Smooth muscle cell (in vitro differentiated cells): ENCODE results near the gene UBE2S. TPM values are rescaled to one million over a fixed set of nuclear protein-coding genes. Genes with fewer than 3 reads are reported as not detected.
A peak's percentile ranks its signal among the peaks of the same experiment; 100 is the strongest.

Experiments used
- DNase-seq: peaks from one replicate; lab custom pipeline; 2025; ENCODE audit not compliant: unreplicated experiment; lab: John Stamatoyannopoulos, UW
- H2AFZ ChIP-seq: fragments of 200-600 bp; sonication (generic); 2 replicates; pipeline ENCODE4 v1.6.0; 2016; ENCODE audit warnings: antibody characterized with exemption, low read depth, mild to moderate bottlenecking
- H3F3A ChIP-seq: fragments of 200-600 bp; sonication (generic); 2 replicates; pipeline ENCODE4 v1.6.0; 2017; ENCODE audit warnings: antibody characterized with exemption, low read depth
- H3K27ac ChIP-seq: fragments of 200-600 bp; sonication (generic); 2 replicates; pipeline ENCODE4 v1.5.1; 2016; ENCODE audit warnings: low read depth, mild to moderate bottlenecking
- H3K27me3 ChIP-seq: fragments of 200-600 bp; sonication (generic); 2 replicates; pipeline ENCODE4 v1.6.1; 2016; ENCODE audit warnings: low read depth, mild to moderate bottlenecking
- H3K36me3 ChIP-seq: fragments of 200-600 bp; sonication (generic); 2 replicates; pipeline ENCODE4 v1.5.1; 2016; ENCODE audit warnings: low read depth
- H3K4me1 ChIP-seq: fragments of 200-600 bp; sonication (generic); 2 replicates; pipeline ENCODE4 v1.5.1; 2016; ENCODE audit warnings: low read depth
- H3K4me2 ChIP-seq: fragments of 200-600 bp; sonication (generic); 2 replicates; pipeline ENCODE4 v1.6.0; 2016; ENCODE audit warnings: mild to moderate bottlenecking
- H3K4me3 ChIP-seq: fragments of 200-600 bp; sonication (generic); 2 replicates; pipeline ENCODE4 v1.5.1; 2016; ENCODE audit warnings: mild to moderate bottlenecking
- H3K79me2 ChIP-seq: fragments of 200-600 bp; sonication (generic); 2 replicates; pipeline ENCODE4 v1.6.0; 2016; ENCODE audit warnings: low read depth, mild to moderate bottlenecking
- H3K9ac ChIP-seq: fragments of 200-600 bp; sonication (generic); 2 replicates; pipeline ENCODE4 v1.6.0; 2016; ENCODE audit warnings: low read depth
- H3K9me3 ChIP-seq: fragments of 200-600 bp; sonication (generic); replicated peaks from 2 replicates; pipeline ENCODE4 v1.5.1; 2016; ENCODE audit warnings: low read depth
- H4K20me1 ChIP-seq: fragments of 200-600 bp; sonication (generic); 2 replicates; pipeline ENCODE4 v1.6.0; 2016; ENCODE audit warnings: low read depth
- WGBS: methylation state at CpG from one replicate; pipeline ENCODE4 v1.1.7; 2016; ENCODE audit warnings: low lambda C conversion rate; 5-methylcytosine and 5-hydroxymethylcytosine counted together
- polyA plus RNA-seq: library from polyadenylated mRNA; unstranded; fragments of >200 nt; fragmentation: Nextera tagmentation; extraction: Ambion mirVana; gene quantifications from 2 replicates; pipeline ENCODE4 v1.2.1, GENCODE V29; 2016
- total RNA-seq: library from RNA; depleted of rRNA; stranded (reverse); fragments of >200 nt; gene quantifications from 2 replicates; pipeline ENCODE4 v1.2.3, GENCODE V29; 2014
- TF ChIP-seq, protein P1 (sequence below): fragments of 200-600 bp; sonication (generic); IDR thresholded peaks from 2 replicates; pipeline ENCODE4 v1.5.1; 2017; ENCODE audit warnings: borderline replicate concordance, mild to moderate bottlenecking, antibody characterized with exemption; ENCODE audit not compliant: insufficient read depth, poor library complexity, severe bottlenecking

UBE2S gene
- total and polyA plus RNA-seq, 2 experiments from 2014 or later = 39.9 to 171 TPM

DNA sequence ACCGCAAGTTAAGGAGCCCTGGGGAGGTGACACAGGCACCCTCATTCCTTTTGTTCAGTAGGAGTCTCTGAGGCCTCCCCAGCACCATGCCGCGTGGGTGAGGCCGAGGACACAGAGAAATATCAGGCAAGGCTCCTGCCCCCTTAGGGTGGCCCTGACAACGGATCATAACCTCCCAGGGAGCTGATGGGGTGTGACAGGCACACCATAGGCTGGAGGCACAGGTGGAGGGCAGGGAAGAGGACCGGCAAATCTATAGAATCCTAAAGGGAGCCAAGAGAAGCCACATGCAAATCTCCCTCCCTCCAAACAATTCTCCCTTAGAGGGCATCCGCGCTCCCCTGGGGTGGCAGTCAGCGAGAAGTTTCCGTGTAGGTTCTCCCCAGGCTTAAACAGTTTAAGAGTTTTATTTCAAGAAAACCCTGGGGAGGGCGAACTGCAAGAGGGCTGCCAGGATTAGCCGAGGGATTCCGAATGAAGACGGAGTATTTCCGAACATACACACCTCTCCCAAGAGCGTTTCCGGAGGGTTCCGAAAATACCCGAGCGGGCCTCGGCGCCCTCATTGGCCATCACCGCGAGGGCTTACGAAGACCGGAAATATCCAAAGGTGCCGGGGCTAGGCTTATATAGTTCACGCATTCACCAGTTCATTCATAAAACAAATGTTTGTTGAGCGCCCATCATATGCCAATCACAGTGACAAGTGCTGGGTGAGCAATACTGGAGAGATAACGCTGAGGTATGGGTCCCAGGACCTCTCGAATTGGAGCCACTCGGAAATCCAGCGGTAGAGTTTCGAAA, 22.5 kb downstream of the UBE2S start:
- Histone ChIP-seq H3K27me3 (no peaks in the 10 kb centered on the region), H3K4me3 (peak overlapping the region; percentile 85), H3K4me2 (peak overlapping the region; percentile 89), H3K9ac (peak overlapping the region; percentile 92), H3F3A (peaks cover 9% of the 10 kb centered on the region), H3K27ac (peak overlapping the region; percentile 90), H4K20me1 (peaks cover 44% of the 10 kb centered on the region), H3K36me3 (no peaks in the 10 kb centered on the region), H3K4me1 (peaks cover 33% of the 10 kb centered on the region), H3K79me2 (peaks cover 39% of the 10 kb centered on the region), H2AFZ (peak overlapping the region; percentile 89), H3K9me3 (no peaks in the 10 kb centered on the region)
- TF ChIP-seq, protein P1, sequence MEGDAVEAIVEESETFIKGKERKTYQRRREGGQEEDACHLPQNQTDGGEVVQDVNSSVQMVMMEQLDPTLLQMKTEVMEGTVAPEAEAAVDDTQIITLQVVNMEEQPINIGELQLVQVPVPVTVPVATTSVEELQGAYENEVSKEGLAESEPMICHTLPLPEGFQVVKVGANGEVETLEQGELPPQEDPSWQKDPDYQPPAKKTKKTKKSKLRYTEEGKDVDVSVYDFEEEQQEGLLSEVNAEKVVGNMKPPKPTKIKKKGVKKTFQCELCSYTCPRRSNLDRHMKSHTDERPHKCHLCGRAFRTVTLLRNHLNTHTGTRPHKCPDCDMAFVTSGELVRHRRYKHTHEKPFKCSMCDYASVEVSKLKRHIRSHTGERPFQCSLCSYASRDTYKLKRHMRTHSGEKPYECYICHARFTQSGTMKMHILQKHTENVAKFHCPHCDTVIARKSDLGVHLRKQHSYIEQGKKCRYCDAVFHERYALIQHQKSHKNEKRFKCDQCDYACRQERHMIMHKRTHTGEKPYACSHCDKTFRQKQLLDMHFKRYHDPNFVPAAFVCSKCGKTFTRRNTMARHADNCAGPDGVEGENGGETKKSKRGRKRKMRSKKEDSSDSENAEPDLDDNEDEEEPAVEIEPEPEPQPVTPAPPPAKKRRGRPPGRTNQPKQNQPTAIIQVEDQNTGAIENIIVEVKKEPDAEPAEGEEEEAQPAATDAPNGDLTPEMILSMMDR = no peak
- DNase-seq = peak; percentile 84
- 7% methylated on average over 34 of the region's 34 CpGs for WGBS

DNA sequence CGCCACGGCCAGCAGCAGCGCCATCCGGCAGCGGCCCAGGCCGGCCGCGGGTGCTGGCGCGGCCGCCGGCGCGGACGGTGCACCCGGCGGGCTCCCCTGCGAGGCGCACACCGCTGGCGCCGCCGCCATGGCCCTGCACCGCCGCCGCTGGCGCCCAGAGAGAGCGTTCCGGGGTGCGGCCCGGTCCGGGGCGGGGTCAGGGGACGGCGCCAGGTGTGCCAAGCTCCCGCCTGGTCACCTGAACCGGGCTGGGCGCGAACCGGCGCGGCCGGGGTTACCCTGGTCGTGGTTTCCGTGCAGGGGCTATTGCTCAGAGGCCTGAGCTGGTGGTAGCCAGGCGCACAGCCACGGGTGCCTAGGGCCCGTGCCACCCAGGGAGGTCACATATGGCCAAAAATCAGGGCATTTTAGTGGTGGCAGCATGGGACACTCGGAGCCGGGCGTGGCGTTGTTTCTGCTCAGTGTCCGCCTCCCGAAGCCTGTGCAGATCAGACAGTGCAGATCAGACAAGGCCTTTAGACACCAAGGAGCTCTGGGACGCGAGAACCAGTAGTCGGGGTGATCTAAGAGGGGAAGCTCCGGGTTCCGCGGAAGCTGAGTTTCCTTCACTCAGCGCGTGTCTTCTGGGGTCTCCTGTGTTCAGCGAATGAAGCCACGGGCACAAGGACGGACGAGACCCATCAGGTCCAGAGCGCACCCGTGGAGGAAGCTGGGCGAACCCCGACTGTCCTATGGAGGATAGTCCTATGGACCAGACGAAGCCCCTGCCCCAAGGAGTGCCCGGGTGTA, 23.3 kb downstream of the UBE2S start, which contains the start of gene TMEM238:
Gene TMEM238, minus strand, starts transcription at position 162 of the 789 bp plus-strand sequence. Its CDS starts 33 bp downstream, at position 129.
- Histone ChIP-seq H3K4me1 (peaks cover 33% of the 10 kb centered on the region), H3K27ac (peak within 1 kb of the TSS; percentile 90), H3K27me3 (no peaks in the 10 kb centered on the region), H3K4me2 (peak within 1 kb of the TSS; percentile 89), H3K4me3 (peak within 1 kb of the TSS; percentile 85), H2AFZ (peak within 1 kb of the TSS; percentile 89), H3K79me2 (peaks cover 35% of the 10 kb centered on the region), H3K9me3 (no peaks in the 10 kb centered on the region), H4K20me1 (peaks cover 36% of the 10 kb centered on the region), H3K9ac (peak within 1 kb of the TSS; percentile 92), H3F3A (peaks cover 9% of the 10 kb centered on the region), H3K36me3 (no peaks in the 10 kb centered on the region)
- TF ChIP-seq, protein P1 = no peak
- 20% methylated on average over 62 of the region's 72 CpGs for WGBS
- no peak for DNase-seq

- peaks cover 27% of the 10 kb centered on the region for H4K20me1 ChIP-seq
- H3K79me2 ChIP-seq = peaks cover 27% of the 10 kb centered on the region
- DNase-seq = no peak
- H3K4me1 ChIP-seq = peaks cover 33% of the 10 kb centered on the region
- H3K4me3 ChIP-seq = peak overlapping the region; percentile 85
- no peak overlapping the region for H3K9ac ChIP-seq
- no peaks in the 10 kb centered on the region for H3K9me3 ChIP-seq
- H3K27ac ChIP-seq = no peak overlapping the region
- H3K27me3 ChIP-seq = no peaks in the 10 kb centered on the region
- 17% methylated on average over 21 of the region's 88 CpGs for WGBS
- H2AFZ ChIP-seq = no peak overlapping the region
- H3F3A ChIP-seq = peaks cover 9% of the 10 kb centered on the region
- H3K4me2 ChIP-seq = peak overlapping the region; percentile 89
- TF ChIP-seq, protein P1 = no peak
- H3K36me3 ChIP-seq = no peaks in the 10 kb centered on the region
Measured at GRCh38 chr19:55383279-55384130, 24.1 kb downstream of the UBE2S start.
